ENCODE results near the gene NSD2. TPM values are rescaled to one million over a fixed set of nuclear protein-coding genes. Genes with fewer than 3 reads are reported as not detected.

Gene NSD2
- total and polyA plus RNA-seq, 9 of the 15 experiments (the other 6 are each of a cell fraction or from before 2014, with no cell fraction given): 6.4 to 126 (median 58.8) TPM

DNA sequence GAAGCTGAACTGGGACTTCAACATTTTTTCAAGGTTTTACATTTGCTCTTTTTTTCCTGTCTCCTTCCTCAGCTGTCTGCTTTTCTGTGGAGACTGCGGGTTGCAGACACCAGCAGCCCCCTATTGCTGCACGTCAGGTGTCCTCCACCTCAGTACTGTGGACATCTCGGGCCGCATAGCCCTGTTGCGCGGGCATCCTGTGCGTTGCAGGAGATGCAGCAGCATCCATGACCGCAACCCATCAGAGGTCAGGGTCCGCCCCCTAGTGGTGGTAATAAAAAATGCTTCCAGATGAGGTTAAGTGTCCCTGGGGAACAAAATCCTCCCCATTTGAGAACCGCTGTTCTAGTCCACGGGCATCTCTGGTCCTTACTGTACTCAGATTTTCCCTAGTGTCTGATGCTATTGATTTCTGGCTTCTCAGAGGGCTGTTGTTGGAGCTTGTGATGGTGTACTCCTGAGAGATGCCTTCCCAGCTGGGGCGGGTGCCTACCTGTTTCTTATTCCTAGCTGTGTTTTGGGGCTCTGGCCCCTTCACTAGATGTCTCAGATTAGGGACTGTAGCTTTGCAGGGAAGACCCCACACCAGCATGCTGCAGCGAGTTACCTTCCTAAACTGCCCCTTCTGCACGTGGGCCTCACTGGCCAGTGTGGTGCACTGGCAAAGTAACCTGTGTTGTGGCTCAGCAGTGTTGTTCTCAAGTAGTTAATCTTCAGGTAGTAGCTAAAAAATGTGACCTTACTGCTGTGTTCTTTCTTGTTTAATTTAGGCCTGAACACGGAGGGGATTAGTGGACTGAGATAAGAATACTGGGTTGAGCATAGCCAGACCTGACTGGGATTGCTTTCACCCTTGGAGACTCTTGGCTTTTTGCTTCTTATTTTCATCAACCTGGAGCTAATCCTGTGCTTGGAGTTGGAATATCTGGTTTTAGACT, 28.2 kb downstream of the NSD2 start (continued):
- TF ChIP-seq, protein P1, sequence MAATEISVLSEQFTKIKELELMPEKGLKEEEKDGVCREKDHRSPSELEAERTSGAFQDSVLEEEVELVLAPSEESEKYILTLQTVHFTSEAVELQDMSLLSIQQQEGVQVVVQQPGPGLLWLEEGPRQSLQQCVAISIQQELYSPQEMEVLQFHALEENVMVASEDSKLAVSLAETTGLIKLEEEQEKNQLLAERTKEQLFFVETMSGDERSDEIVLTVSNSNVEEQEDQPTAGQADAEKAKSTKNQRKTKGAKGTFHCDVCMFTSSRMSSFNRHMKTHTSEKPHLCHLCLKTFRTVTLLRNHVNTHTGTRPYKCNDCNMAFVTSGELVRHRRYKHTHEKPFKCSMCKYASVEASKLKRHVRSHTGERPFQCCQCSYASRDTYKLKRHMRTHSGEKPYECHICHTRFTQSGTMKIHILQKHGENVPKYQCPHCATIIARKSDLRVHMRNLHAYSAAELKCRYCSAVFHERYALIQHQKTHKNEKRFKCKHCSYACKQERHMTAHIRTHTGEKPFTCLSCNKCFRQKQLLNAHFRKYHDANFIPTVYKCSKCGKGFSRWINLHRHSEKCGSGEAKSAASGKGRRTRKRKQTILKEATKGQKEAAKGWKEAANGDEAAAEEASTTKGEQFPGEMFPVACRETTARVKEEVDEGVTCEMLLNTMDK (IDR thresholded peaks at IDR 0.05; ENCODE audit: borderline replicate concordance, insufficient read depth, low read depth, low read length, poor library complexity, severe bottlenecking): peak; percentile 73
- TF ChIP-seq SMARCE1 (IDR thresholded peaks at IDR 0.05) (no peak), KLF1 (tag; IDR thresholded peaks at IDR 0.05) (no peak), BDP1 (IDR thresholded peaks at IDR 0.05; ENCODE audit: insufficient read depth, insufficient read length) (no peak), ZNF830 (CRISPR knock-in tag; IDR thresholded peaks at IDR 0.05) (no peak), SRSF9 (IDR thresholded peaks at IDR 0.05; ENCODE audit: borderline replicate concordance, low read depth, low read length) (no peak), ZNF12 (CRISPR knock-in tag; IDR thresholded peaks at IDR 0.05) (no peak), FOXK1 (CRISPR knock-in tag; IDR thresholded peaks at IDR 0.05; ENCODE audit: borderline replicate concordance) (no peak), ZNF311 (CRISPR knock-in tag; IDR thresholded peaks at IDR 0.05) (no peak), SRSF7 (optimal IDR thresholded peaks at IDR 0.05; ENCODE audit: low read depth, low read length) (no peak), ZNF197 (CRISPR knock-in tag; IDR thresholded peaks at IDR 0.05; ENCODE audit: low read depth) (no peak), PHF21A (IDR thresholded peaks at IDR 0.05; ENCODE audit: borderline replicate concordance, low read depth) (no peak), ZNF232 (CRISPR knock-in tag; IDR thresholded peaks at IDR 0.05) (no peak), ZFP30 (CRISPR knock-in tag; IDR thresholded peaks at IDR 0.05; ENCODE audit: borderline replicate concordance) (no peak), CTBP1 (IDR thresholded peaks at IDR 0.05; ENCODE audit: borderline replicate concordance) (peak; percentile 98), CAMTA2 (CRISPR knock-in tag; conservative IDR thresholded peaks at IDR 0.05) (no peak)
- TF ChIP-seq, protein P2, sequence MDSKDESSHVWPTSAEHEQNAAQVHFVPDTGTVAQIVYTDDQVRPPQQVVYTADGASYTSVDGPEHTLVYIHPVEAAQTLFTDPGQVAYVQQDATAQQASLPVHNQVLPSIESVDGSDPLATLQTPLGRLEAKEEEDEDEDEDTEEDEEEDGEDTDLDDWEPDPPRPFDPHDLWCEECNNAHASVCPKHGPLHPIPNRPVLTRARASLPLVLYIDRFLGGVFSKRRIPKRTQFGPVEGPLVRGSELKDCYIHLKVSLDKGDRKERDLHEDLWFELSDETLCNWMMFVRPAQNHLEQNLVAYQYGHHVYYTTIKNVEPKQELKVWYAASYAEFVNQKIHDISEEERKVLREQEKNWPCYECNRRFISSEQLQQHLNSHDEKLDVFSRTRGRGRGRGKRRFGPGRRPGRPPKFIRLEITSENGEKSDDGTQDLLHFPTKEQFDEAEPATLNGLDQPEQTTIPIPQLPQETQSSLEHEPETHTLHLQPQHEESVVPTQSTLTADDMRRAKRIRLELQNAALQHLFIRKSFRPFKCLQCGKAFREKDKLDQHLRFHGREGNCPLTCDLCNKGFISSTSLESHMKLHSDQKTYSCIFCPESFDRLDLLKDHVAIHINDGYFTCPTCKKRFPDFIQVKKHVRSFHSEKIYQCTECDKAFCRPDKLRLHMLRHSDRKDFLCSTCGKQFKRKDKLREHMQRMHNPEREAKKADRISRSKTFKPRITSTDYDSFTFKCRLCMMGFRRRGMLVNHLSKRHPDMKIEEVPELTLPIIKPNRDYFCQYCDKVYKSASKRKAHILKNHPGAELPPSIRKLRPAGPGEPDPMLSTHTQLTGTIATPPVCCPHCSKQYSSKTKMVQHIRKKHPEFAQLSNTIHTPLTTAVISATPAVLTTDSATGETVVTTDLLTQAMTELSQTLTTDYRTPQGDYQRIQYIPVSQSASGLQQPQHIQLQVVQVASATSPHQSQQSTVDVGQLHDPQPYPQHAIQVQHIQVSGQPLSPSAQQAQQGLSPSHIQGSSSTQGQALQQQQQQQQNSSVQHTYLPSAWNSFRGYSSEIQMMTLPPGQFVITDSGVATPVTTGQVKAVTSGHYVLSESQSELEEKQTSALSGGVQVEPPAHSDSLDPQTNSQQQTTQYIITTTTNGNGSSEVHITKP (IDR thresholded peaks at IDR 0.05; ENCODE audit: partially characterized antibody): no peak
- TF ChIP-seq, protein P3, sequence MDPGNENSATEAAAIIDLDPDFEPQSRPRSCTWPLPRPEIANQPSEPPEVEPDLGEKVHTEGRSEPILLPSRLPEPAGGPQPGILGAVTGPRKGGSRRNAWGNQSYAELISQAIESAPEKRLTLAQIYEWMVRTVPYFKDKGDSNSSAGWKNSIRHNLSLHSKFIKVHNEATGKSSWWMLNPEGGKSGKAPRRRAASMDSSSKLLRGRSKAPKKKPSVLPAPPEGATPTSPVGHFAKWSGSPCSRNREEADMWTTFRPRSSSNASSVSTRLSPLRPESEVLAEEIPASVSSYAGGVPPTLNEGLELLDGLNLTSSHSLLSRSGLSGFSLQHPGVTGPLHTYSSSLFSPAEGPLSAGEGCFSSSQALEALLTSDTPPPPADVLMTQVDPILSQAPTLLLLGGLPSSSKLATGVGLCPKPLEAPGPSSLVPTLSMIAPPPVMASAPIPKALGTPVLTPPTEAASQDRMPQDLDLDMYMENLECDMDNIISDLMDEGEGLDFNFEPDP (CRISPR knock-in tag; IDR thresholded peaks at IDR 0.05): no peak
- TF ChIP-seq, protein P4, sequence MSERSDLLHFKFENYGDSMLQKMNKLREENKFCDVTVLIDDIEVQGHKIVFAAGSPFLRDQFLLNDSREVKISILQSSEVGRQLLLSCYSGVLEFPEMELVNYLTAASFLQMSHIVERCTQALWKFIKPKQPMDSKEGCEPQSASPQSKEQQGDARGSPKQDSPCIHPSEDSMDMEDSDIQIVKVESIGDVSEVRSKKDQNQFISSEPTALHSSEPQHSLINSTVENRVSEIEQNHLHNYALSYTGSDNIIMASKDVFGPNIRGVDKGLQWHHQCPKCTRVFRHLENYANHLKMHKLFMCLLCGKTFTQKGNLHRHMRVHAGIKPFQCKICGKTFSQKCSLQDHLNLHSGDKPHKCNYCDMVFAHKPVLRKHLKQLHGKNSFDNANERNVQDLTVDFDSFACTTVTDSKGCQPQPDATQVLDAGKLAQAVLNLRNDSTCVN (CRISPR knock-in tag; IDR thresholded peaks at IDR 0.05): no peak

Data from K562 (cell line).